HG02852 (cell line): ENCODE results near the gene HDHD2.
"Not testable (repeated sequence)": the region's sequence is repeated elsewhere in the genome, so short reads cannot be mapped to it uniquely, and the experiment has no call there.

ENCODE experiments used
- ATAC-seq: cut with Tn5 transposase; IDR thresholded peaks from one replicate; pipeline ENCODE4 v1.9.1; 2021; ENCODE audit warnings: mild to moderate bottlenecking, moderate library complexity; ENCODE audit not compliant: unreplicated experiment

HDHD2 gene

GRCh38 chr18:47150029-47150823 is at the start of gene HDHD2:
HDHD2 (minus strand) TSS chr18:47150500; CDS start chr18:47136439, 14,061 bp downstream.
- ATAC-seq = peak; percentile 91

GRCh38 chr18:47195961-47196360 is 45.7 kb upstream of the HDHD2 start:
- not testable (repeated sequence) for ATAC-seq

- ATAC-seq = no peak
Observed at GRCh38 chr18:47191961-47192360, 41.7 kb upstream of the HDHD2 start.

- ATAC-seq = no peak
Observed at GRCh38 chr18:47187721-47188120, 37.4 kb upstream of the HDHD2 start.

- no peak for ATAC-seq
Observed at GRCh38 chr18:47184419-47185050, 34.2 kb upstream of the HDHD2 start.

- not testable (repeated sequence) for ATAC-seq
Observed at GRCh38 chr18:47182156-47182555, 31.9 kb upstream of the HDHD2 start.

GRCh38 chr18:47180765-47181164 is 30.5 kb upstream of the HDHD2 start:
- ATAC-seq = no peak

GRCh38 chr18:47179520-47179919 is 29.2 kb upstream of the HDHD2 start:
- ATAC-seq = no peak

- peak; percentile 88 for ATAC-seq
Observed at GRCh38 chr18:47175898-47176575, 25.7 kb upstream of the HDHD2 start, which contains the start of gene IER3IP1. IER3IP1 (minus strand) TSS chr18:47176364; CDS start chr18:47176277, 87 bp downstream.

- peak; percentile 14 for ATAC-seq
Observed at GRCh38 chr18:47175283-47175897, 25.1 kb upstream of the HDHD2 start.

GRCh38 chr18:47174545-47175116 is 24.3 kb upstream of the HDHD2 start:
- no peak for ATAC-seq

- ATAC-seq = no peak
Observed at GRCh38 chr18:47172476-47172875, 22.2 kb upstream of the HDHD2 start.

- ATAC-seq = no peak
Observed at GRCh38 chr18:47168913-47169312, 18.6 kb upstream of the HDHD2 start.

- ATAC-seq = no peak
Observed at GRCh38 chr18:47168509-47168908, 18.2 kb upstream of the HDHD2 start.

GRCh38 chr18:47166294-47166693 is 16.0 kb upstream of the HDHD2 start:
- ATAC-seq = no peak

GRCh38 chr18:47163241-47163640 is 12.9 kb upstream of the HDHD2 start:
- ATAC-seq = peak; percentile 87

- no peak for ATAC-seq
Observed at GRCh38 chr18:47160256-47160655, 10.0 kb upstream of the HDHD2 start.

- ATAC-seq = not testable (repeated sequence)
Observed at GRCh38 chr18:47158404-47158803, 8.1 kb upstream of the HDHD2 start.

- ATAC-seq = no peak
Observed at GRCh38 chr18:47151439-47151838, 1.1 kb upstream of the HDHD2 start.

- peak; percentile 11 for ATAC-seq
Observed at GRCh38 chr18:47150824-47151366, 595 bp upstream of the HDHD2 start.
